Measurements from ENCODE around the gene SLC12A7. TPM values are rescaled to one million over a fixed set of nuclear protein-coding genes. Genes with fewer than 3 reads are reported as not detected.

Gene SLC12A7
- total and polyA plus RNA-seq, 7 donors: 2.3 to 22.0 (median 4.5) TPM

Other genes with a start within 250 kb of the SLC12A7 start
- 10 to 100 TPM; 21.3 to 28.0 (median 22.3) TPM for gene BRD9, start 219.3 kb downstream of the SLC12A7 start, total RNA-seq
- gene BRD9, start 219.3 kb downstream of the SLC12A7 start, polyA plus RNA-seq: 10 to 100 TPM; 18.7 to 26.6 (median 24.8) TPM
- gene TRIP13, start 219.2 kb downstream of the SLC12A7 start, total RNA-seq: under 1 TPM; 0.39 to 0.89 (median 0.76) TPM
- gene TRIP13, start 219.2 kb downstream of the SLC12A7 start, polyA plus RNA-seq: 1 to 10 TPM in 1 of 3 donors, under 1 TPM in 2; 0.44 to 2.9 (median 0.83) TPM
- under 1 TPM in 3 of 4 donors, not detected in 1; 0.59 to 0.96 (median 0.83) TPM for gene NKD2, start 103.3 kb downstream of the SLC12A7 start, total RNA-seq
- under 1 TPM; 0.08 to 0.68 (median 0.35) TPM for gene NKD2, start 103.3 kb downstream of the SLC12A7 start, polyA plus RNA-seq
- not detected for gene SLC6A19, start 89.5 kb upstream of the SLC12A7 start, total RNA-seq
- under 1 TPM in 2 of 3 donors, not detected in 1; 0.03 to 0.08 TPM for gene SLC6A19, start 89.5 kb upstream of the SLC12A7 start, polyA plus RNA-seq
- gene SLC6A18, start 113.3 kb upstream of the SLC12A7 start, total RNA-seq: not detected
- gene SLC6A18, start 113.3 kb upstream of the SLC12A7 start, polyA plus RNA-seq: not detected
- gene TERT, start 183.0 kb upstream of the SLC12A7 start, total RNA-seq: not detected
- gene TERT, start 183.0 kb upstream of the SLC12A7 start, polyA plus RNA-seq: not detected
- gene CLPTM1L, start 233.0 kb upstream of the SLC12A7 start, total RNA-seq: 10 to 100 TPM; 24.9 to 37.2 (median 33.1) TPM
- gene CLPTM1L, start 233.0 kb upstream of the SLC12A7 start, polyA plus RNA-seq: 10 to 100 TPM; 24.2 to 92.4 (median 52.3) TPM